Right atrium auricular region (tissue), 2 donors: ENCODE measurements around the gene OR5AS1. TPM values are rescaled to one million over a fixed set of nuclear protein-coding genes. Genes with fewer than 3 reads are reported as not detected.
"Not testable (repeated sequence)": the region's sequence is repeated elsewhere in the genome, so short reads cannot be mapped to it uniquely, and the experiment has no call there.

Experiments used
- DNase-seq: peaks from one replicate; pipeline ENCODE4 v3.0.0-alpha.2; 2019; ENCODE audit warnings: low spot score
- H3K27ac ChIP-seq, 2 donors: fragments of 200-600 bp; sonication (generic); 1 replicate in 1 of 2; 2 replicates in 1 of 2; pipeline ENCODE4 v1.5.1; 2016 to 2019
- H3K27me3 ChIP-seq, 2 donors: fragments of 200-600 bp; sonication (generic); one replicate each; pipeline versions ENCODE4 v1.5.1 to v1.6.0; 2017 to 2019
- H3K36me3 ChIP-seq: fragments of 200-600 bp; sonication (generic); one replicate; pipeline ENCODE4 v1.5.1; 2016
- H3K4me1 ChIP-seq, 2 donors: fragments of 200-600 bp; sonication (generic); one replicate each; pipeline versions ENCODE4 v1.5.1 to v1.6.0; 2017 to 2019
- H3K4me3 ChIP-seq, 2 donors: fragments of 200-600 bp; sonication (generic); 1 replicate in 1 of 2; 2 replicates in 1 of 2; pipeline ENCODE4 v1.5.1; 2017 to 2019; ENCODE audit warnings: mild to moderate bottlenecking in 1 of 2, moderate library complexity in 1 of 2
- H3K9me3 ChIP-seq, 2 donors: fragments of 200-600 bp; sonication (generic); one replicate each; pipeline ENCODE4 v1.5.1; 2019
- total RNA-seq, 2 donors: library from RNA; depleted of rRNA; stranded (reverse); fragments of >200 nt; gene quantifications; one replicate each; pipeline ENCODE4 v1.1.0, GENCODE V29; 2016
- TF ChIP-seq, protein P1 (sequence below), 2 donors: fragments of 200-600 bp; sonication (generic); IDR thresholded peaks; one replicate each; pipeline ENCODE4 v1.5.1; 2019; ENCODE audit warnings: antibody characterized with exemption in 2 of 2

Gene OR5AS1
- total RNA-seq, 2 donors from 2014 or later, result not detected

DNA sequence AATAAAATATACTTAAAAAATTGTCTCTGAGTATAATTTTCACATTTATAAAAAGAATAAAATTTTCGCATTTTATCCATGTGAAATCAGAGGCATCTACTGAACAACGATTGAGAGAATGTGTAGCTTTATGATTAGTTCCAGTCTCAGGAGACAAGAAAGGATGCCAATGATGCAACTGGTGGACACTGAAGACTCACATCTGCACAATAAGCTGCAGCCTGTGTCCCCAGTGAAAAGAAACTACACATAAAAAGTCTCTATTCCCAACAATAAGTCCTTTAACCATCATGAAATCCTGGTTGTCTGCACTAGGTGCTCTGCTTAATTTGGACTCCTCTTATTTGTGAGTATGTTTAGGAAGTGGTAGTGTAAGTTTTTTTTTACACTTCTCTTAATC, 22.0 kb downstream of the OR5AS1 start:
- TF ChIP-seq, protein P1, sequence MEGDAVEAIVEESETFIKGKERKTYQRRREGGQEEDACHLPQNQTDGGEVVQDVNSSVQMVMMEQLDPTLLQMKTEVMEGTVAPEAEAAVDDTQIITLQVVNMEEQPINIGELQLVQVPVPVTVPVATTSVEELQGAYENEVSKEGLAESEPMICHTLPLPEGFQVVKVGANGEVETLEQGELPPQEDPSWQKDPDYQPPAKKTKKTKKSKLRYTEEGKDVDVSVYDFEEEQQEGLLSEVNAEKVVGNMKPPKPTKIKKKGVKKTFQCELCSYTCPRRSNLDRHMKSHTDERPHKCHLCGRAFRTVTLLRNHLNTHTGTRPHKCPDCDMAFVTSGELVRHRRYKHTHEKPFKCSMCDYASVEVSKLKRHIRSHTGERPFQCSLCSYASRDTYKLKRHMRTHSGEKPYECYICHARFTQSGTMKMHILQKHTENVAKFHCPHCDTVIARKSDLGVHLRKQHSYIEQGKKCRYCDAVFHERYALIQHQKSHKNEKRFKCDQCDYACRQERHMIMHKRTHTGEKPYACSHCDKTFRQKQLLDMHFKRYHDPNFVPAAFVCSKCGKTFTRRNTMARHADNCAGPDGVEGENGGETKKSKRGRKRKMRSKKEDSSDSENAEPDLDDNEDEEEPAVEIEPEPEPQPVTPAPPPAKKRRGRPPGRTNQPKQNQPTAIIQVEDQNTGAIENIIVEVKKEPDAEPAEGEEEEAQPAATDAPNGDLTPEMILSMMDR (IDR thresholded peaks at IDR 0.05), result no peak
- no peaks in the 10 kb centered on the region for H3K36me3 ChIP-seq
- H3K4me3 ChIP-seq, result no peak overlapping the region
- no peak overlapping the region for H3K27ac ChIP-seq
- DNase-seq, result no peak
- H3K4me1 ChIP-seq, result no peaks in the 10 kb centered on the region
- H3K9me3 ChIP-seq, result no peaks in the 10 kb centered on the region
- H3K27me3 ChIP-seq, result no peaks in the 10 kb centered on the region

DNA sequence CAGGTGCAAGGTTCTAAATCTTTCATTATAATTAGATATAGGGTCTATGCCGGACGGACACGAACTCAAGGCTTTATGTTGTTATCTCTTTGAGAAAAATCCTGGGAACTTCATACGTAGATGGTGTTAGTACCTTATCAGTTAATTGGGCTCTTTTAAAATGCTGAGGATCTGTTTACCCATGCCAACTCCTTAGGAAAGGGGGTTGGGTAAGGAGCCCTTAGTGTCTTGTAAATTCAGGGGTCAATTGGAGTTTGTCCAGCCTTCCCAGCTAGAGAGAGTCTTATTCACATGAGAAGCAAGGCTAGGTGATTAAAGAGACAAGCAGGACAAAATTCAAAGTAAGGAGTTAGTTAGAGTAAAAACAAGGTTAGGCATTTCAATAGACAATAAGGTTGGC, 28.9 kb downstream of the OR5AS1 start:
- not testable (repeated sequence) for H3K4me3 ChIP-seq, H3K36me3 ChIP-seq, H3K27ac ChIP-seq, H3K27me3 ChIP-seq, DNase-seq, H3K9me3 ChIP-seq, H3K4me1 ChIP-seq

- H3K4me3 ChIP-seq, H3K36me3 ChIP-seq, H3K4me1 ChIP-seq, H3K27me3 ChIP-seq, H3K9me3 ChIP-seq, DNase-seq, H3K27ac ChIP-seq: not testable (repeated sequence)
These were observed 30.3 kb downstream of the OR5AS1 start for GRCh38 chr11:56057661-56058237.

DNA sequence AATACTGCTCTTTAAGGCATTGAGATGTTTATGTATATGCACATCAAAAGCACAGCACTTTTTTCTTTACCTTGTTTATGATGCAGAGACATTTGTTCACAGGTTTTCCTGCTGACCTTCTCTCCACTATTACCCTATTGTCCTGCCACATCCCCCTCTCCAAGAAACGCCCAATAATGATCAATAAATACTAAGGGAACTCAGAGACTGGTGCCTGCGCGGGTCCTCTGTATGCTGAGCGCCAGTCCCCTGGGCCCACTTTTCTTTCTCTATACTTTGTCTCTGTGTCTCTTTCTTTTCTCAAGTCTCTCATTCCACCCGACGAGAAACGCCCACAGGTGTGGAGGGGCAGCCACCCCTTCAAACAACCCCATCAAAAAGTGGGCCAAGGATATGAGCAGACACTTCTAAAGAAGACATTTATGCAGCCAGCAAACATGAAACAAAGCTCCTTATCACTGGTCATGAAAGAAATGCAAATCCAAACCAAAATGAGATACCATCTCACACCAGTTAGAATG, 30.9 kb downstream of the OR5AS1 start:
- H3K4me3 ChIP-seq, H3K9me3 ChIP-seq, H3K27ac ChIP-seq, H3K4me1 ChIP-seq, H3K27me3 ChIP-seq, DNase-seq, H3K36me3 ChIP-seq: not testable (repeated sequence)

GRCh38 chr11:56066980-56067379, 39.5 kb downstream of the OR5AS1 start:
- no peaks in the 10 kb centered on the region for H3K36me3 ChIP-seq
- no peaks in the 10 kb centered on the region for H3K27me3 ChIP-seq
- TF ChIP-seq, protein P1 (IDR thresholded peaks at IDR 0.05), result no peak
- no peaks in the 10 kb centered on the region for H3K9me3 ChIP-seq
- H3K4me1 ChIP-seq, result no peaks in the 10 kb centered on the region
- no peak overlapping the region for H3K27ac ChIP-seq
- DNase-seq, result no peak
- no peak overlapping the region for H3K4me3 ChIP-seq

Other genes with a start within 250 kb of the OR5AS1 start
- gene OR5D14, start 232.1 kb upstream of the OR5AS1 start, total RNA-seq, result not detected
- gene OR5L1, start 216.3 kb upstream of the OR5AS1 start, total RNA-seq, result not detected
- gene OR5D18, start 208.0 kb upstream of the OR5AS1 start, total RNA-seq, result not detected
- not detected for gene OR5L2, start 200.4 kb upstream of the OR5AS1 start, total RNA-seq
- not detected for gene OR5D16, start 188.9 kb upstream of the OR5AS1 start, total RNA-seq
- not detected for gene TRIM51, start 144.4 kb upstream of the OR5AS1 start, total RNA-seq
- not detected for gene OR5W2, start 113.1 kb upstream of the OR5AS1 start, total RNA-seq
- not detected for gene OR5I1, start 91.3 kb upstream of the OR5AS1 start, total RNA-seq
- gene OR10AG1, start 57.7 kb upstream of the OR5AS1 start, total RNA-seq, result not detected
- gene OR5F1, start 33.0 kb upstream of the OR5AS1 start, total RNA-seq, result not detected
- gene OR8I2, start 65.7 kb downstream of the OR5AS1 start, total RNA-seq, result not detected
- not detected for gene OR8H2, start 76.0 kb downstream of the OR5AS1 start, total RNA-seq
- not detected for gene OR8H3, start 94.7 kb downstream of the OR5AS1 start, total RNA-seq
- not detected for gene OR8J3, start 112.5 kb downstream of the OR5AS1 start, total RNA-seq
- not detected for gene OR8K5, start 132.7 kb downstream of the OR5AS1 start, total RNA-seq
- not detected for gene OR5J2, start 149.0 kb downstream of the OR5AS1 start, total RNA-seq
- gene OR5T2, start 206.6 kb downstream of the OR5AS1 start, total RNA-seq, result not detected
- not detected for gene OR5T3, start 224.6 kb downstream of the OR5AS1 start, total RNA-seq
- not detected for gene OR5T1, start 246.5 kb downstream of the OR5AS1 start, total RNA-seq